Measurements from ENCODE around the gene SFN. TPM values are rescaled to one million over a fixed set of nuclear protein-coding genes. Genes with fewer than 3 reads are reported as not detected.

The SFN gene
- total and polyA plus RNA-seq, 2 donors (not counting 3 experiments of a cell fraction or from before 2014, with no cell fraction given) = 0.08 to 0.33 TPM

DNA sequence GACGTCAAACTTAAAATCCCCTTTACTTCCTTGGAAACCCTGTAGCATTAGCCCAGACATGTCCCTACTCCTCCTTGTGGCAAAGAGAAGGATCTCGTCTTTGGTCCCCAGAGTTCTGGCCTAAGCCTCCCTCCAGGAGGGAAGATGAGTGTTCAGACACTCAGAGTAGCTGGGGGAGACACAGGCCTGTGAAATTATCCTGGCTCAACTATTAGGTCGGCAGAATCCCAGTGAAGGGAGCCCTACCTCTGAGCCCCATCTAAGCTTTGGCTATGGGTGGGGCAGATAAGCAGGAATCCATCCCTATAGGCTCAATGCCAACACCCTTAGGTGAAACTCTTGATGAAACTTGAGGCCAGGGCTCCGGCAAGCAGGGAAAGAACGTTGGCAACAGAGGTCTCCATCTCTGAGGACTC lies 1.7 kb upstream of the SFN start:
- DNase-seq (ENCODE audit: low read depth, low spot score) (no peak), FAIRE-seq (no peak)
- BruUV-seq (replicated peaks) = no TSS peak
- H3K9me1 ChIP-seq (replicated peaks; ENCODE audit: control insufficient read depth, extremely low read depth, insufficient read depth, low read length) = no peaks in the 10 kb centered on the region
- ChIA-PET CTCF (interaction anchor here (0.8 to 4.5 kb wide), 5 partner anchors 11 to 262 kb away, joined by 3 to 20 read pairs (median 6); no protein-coding TSS in a partner anchor), POLR2A (no interaction called here)
- intact Hi-C loops (cut with micrococcal nuclease) (no loop called here), dilution Hi-C loops (cut with MboI; ENCODE audit: extremely low pct_ligation_motif_present, low sequenced_read_pairs) (no loop called here)
- H3K27me3 ChIP-seq (ENCODE audit: control insufficient read depth in 2 of 2, insufficient read depth in 2 of 2, low read length in 2 of 2) = no peaks in the 10 kb centered on the region
- H2AFZ ChIP-seq (ENCODE audit: low read depth, low read length) = no peak overlapping the region
- H3K36me3 ChIP-seq (ENCODE audit: control insufficient read depth in 2 of 2, extremely low read depth in 1 of 2, insufficient read depth in 2 of 2, low read length in 2 of 2) = peaks cover 0 to under 1% of the 10 kb centered on the region in 2 experiments
- H3K27ac ChIP-seq (ENCODE audit: insufficient read depth, low read depth, low read length) = no peak overlapping the region
- H3K9me3 ChIP-seq (replicated peaks; ENCODE audit: control insufficient read depth, insufficient read depth, low read length) = no peaks in the 10 kb centered on the region
- TF ChIP-seq MYC (IDR thresholded peaks at IDR 0.05; ENCODE audit: low read depth, low read length) (no peak), GATA2 (IDR thresholded peaks at IDR 0.05; ENCODE audit: insufficient read depth, insufficient read length, low read depth, low read length) (no peak)
- TF ChIP-seq, protein P1, sequence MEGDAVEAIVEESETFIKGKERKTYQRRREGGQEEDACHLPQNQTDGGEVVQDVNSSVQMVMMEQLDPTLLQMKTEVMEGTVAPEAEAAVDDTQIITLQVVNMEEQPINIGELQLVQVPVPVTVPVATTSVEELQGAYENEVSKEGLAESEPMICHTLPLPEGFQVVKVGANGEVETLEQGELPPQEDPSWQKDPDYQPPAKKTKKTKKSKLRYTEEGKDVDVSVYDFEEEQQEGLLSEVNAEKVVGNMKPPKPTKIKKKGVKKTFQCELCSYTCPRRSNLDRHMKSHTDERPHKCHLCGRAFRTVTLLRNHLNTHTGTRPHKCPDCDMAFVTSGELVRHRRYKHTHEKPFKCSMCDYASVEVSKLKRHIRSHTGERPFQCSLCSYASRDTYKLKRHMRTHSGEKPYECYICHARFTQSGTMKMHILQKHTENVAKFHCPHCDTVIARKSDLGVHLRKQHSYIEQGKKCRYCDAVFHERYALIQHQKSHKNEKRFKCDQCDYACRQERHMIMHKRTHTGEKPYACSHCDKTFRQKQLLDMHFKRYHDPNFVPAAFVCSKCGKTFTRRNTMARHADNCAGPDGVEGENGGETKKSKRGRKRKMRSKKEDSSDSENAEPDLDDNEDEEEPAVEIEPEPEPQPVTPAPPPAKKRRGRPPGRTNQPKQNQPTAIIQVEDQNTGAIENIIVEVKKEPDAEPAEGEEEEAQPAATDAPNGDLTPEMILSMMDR (IDR thresholded peaks at IDR 0.05; ENCODE audit: extremely low read depth in 1 of 2, insufficient read depth in 1 of 2, low read depth in 1 of 2, low read length in 2 of 2) = peak in 1 of 2 donors; percentile 12
- no peak overlapping the region for H3K4me3 ChIP-seq (replicated peaks in 1 of 3; ENCODE audit: insufficient read depth in 1 of 3, low read depth in 1 of 3, low read length in 3 of 3)
- H3K4me2 ChIP-seq (ENCODE audit: insufficient read depth, low read length) = no peak overlapping the region
- H3K9ac ChIP-seq (replicated peaks; ENCODE audit: extremely low read depth, insufficient read depth, low read length) = no peak overlapping the region
- H3K4me1 ChIP-seq (ENCODE audit: control insufficient read depth, extremely low read depth, insufficient read depth, low read length) = peaks cover 11% of the 10 kb centered on the region
- H4K20me1 ChIP-seq (replicated peaks; ENCODE audit: control insufficient read depth, extremely low read depth, insufficient read depth, low read length) = no peaks in the 10 kb centered on the region
- no peaks in the 10 kb centered on the region for H3K79me2 ChIP-seq (ENCODE audit: control insufficient read depth, insufficient read depth, low read length)

DNA sequence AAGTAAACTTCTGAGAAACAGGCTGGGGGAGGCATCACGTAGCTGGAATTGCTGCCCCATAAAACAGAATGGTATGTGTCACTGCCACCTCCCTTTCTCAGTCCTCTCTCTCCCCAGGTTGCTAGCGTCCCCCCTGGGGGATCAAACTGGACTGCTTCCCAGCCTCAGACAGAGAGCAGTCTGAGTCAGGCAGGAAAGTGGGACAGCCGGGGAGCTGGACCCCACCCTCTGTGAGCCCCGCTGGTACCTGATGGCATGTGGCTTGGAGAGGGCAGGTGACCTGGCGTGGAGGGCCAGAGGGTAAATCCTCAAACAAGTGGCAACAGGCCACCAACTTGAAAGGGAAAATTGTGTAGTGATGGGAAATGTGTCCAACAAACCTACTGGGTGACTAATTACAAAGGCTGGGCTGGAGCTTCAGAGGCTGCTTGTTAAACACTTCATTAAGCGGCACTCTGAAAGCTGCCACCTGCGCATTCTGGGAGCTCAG lies 1.0 kb upstream of the SFN start:
- no peak for FAIRE-seq
- H3K4me2 ChIP-seq (ENCODE audit: insufficient read depth, low read length) = no peak overlapping the region
- H3K27ac ChIP-seq (ENCODE audit: insufficient read depth, low read depth, low read length) = no peak overlapping the region
- no peaks in the 10 kb centered on the region for H4K20me1 ChIP-seq (replicated peaks; ENCODE audit: control insufficient read depth, extremely low read depth, insufficient read depth, low read length)
- DNase-seq (ENCODE audit: low read depth, low spot score) = no peak
- H3K27me3 ChIP-seq (ENCODE audit: control insufficient read depth in 2 of 2, insufficient read depth in 2 of 2, low read length in 2 of 2) = no peaks in the 10 kb centered on the region
- H3K9me1 ChIP-seq (replicated peaks; ENCODE audit: control insufficient read depth, extremely low read depth, insufficient read depth, low read length) = no peaks in the 10 kb centered on the region
- ChIA-PET CTCF (interaction anchor here (0.8 to 4.5 kb wide), 4 partner anchors 20 to 262 kb away, joined by 3 to 20 read pairs (median 7); no protein-coding TSS in a partner anchor), POLR2A (no interaction called here)
- dilution Hi-C loops (cut with MboI; ENCODE audit: extremely low pct_ligation_motif_present, low sequenced_read_pairs) (no loop called here), intact Hi-C loops (cut with micrococcal nuclease) (no loop called here)
- H3K4me1 ChIP-seq (ENCODE audit: control insufficient read depth, extremely low read depth, insufficient read depth, low read length) = peaks cover 11% of the 10 kb centered on the region
- no peaks in the 10 kb centered on the region for H3K36me3 ChIP-seq (ENCODE audit: control insufficient read depth in 2 of 2, extremely low read depth in 1 of 2, insufficient read depth in 2 of 2, low read length in 2 of 2)
- no TSS peak for BruUV-seq (replicated peaks)
- no peaks in the 10 kb centered on the region for H3K9me3 ChIP-seq (replicated peaks; ENCODE audit: control insufficient read depth, insufficient read depth, low read length)
- H3K79me2 ChIP-seq (ENCODE audit: control insufficient read depth, insufficient read depth, low read length) = no peaks in the 10 kb centered on the region
- no peak overlapping the region for H3K4me3 ChIP-seq (replicated peaks in 1 of 3; ENCODE audit: insufficient read depth in 1 of 3, low read depth in 1 of 3, low read length in 3 of 3)
- no peak overlapping the region for H3K9ac ChIP-seq (replicated peaks; ENCODE audit: extremely low read depth, insufficient read depth, low read length)
- TF ChIP-seq, protein P1 (IDR thresholded peaks at IDR 0.05; ENCODE audit: extremely low read depth in 1 of 2, insufficient read depth in 1 of 2, low read depth in 1 of 2, low read length in 2 of 2) = no peak
- no peak for TF ChIP-seq GATA2 (IDR thresholded peaks at IDR 0.05; ENCODE audit: insufficient read depth, insufficient read length, low read depth, low read length)
- H2AFZ ChIP-seq (ENCODE audit: low read depth, low read length) = no peak overlapping the region
